Measurements from ENCODE around the gene GAPVD1. TPM values are rescaled to one million over a fixed set of nuclear protein-coding genes. Genes with fewer than 3 reads are reported as not detected.

GAPVD1 gene
- total and polyA plus RNA-seq, 2 of the 13 experiments (the other 11 are each of a cell fraction or from before 2014, with no cell fraction given): 11.1 to 33.2 TPM

GRCh38 chr9:125272697-125273096 is 11.1 kb downstream of the GAPVD1 start (continued):
- TF ChIP-seq ARID4A (CRISPR knock-in tag; IDR thresholded peaks at IDR 0.05; ENCODE audit: borderline replicate concordance): peak; percentile 58; the same call in 1 of the 2 replicates
- TF ChIP-seq MIER3 (CRISPR knock-in tag; IDR thresholded peaks at IDR 0.05; ENCODE audit: borderline replicate concordance): peak; percentile 77; the same call in 1 of the 2 replicates
- TF ChIP-seq CREM (IDR thresholded peaks at IDR 0.05): peak; percentile 78
- TF ChIP-seq CREM (CRISPR knock-in tag; IDR thresholded peaks at IDR 0.05): no peak
- TF ChIP-seq HINFP (CRISPR knock-in tag; IDR thresholded peaks at IDR 0.05; ENCODE audit: low read depth): no peak
- no peak for TF ChIP-seq AKAP8 (CRISPR knock-in tag; IDR thresholded peaks at IDR 0.05)
- no peak for TF ChIP-seq PHF8 (CRISPR knock-in tag; IDR thresholded peaks at IDR 0.05)
- no peak for TF ChIP-seq GABPA (IDR thresholded peaks at IDR 0.05; ENCODE audit: low read depth, low read length)
- peak; percentile 35; the same call in 1 of the 2 replicates for TF ChIP-seq GABPA (CRISPR knock-in tag; IDR thresholded peaks at IDR 0.05; ENCODE audit: low read depth)
- TF ChIP-seq SMC3 (IDR thresholded peaks at IDR 0.05; ENCODE audit: low read length): no peak
- TF ChIP-seq PPARG (CRISPR knock-in tag; conservative IDR thresholded peaks at IDR 0.05): peak; percentile 50; the same call in 1 of the 2 replicates
- peak; percentile 84; the same call in 1 of the 2 replicates for TF ChIP-seq AHDC1 (CRISPR knock-in tag; IDR thresholded peaks at IDR 0.05; ENCODE audit: borderline replicate concordance)
- peak; percentile 67; the same call in 1 of the 2 replicates for TF ChIP-seq NFIC (IDR thresholded peaks at IDR 0.05; ENCODE audit: low read length)
- peak; percentile 74; the same call in 1 of the 2 replicates for TF ChIP-seq SMAD3 (CRISPR knock-in tag; IDR thresholded peaks at IDR 0.05)
- peak; percentile 62; the same call in 1 of the 2 replicates for TF ChIP-seq ZBTB20 (CRISPR knock-in tag; IDR thresholded peaks at IDR 0.05; ENCODE audit: borderline replicate concordance, low read depth)
- peak; percentile 43; the same call in 1 of the 2 replicates for TF ChIP-seq FOXP1 (IDR thresholded peaks at IDR 0.05)
- TF ChIP-seq FOXP1 (CRISPR knock-in tag; IDR thresholded peaks at IDR 0.05): peak; percentile 94
- TF ChIP-seq ZNF546 (CRISPR knock-in tag; conservative IDR thresholded peaks at IDR 0.05): no peak
- no peak for TF ChIP-seq SRF (IDR thresholded peaks at IDR 0.05; ENCODE audit: low read depth, low read length)
- peak; percentile 54; the same call in 1 of the 2 replicates for TF ChIP-seq ZNF264 (CRISPR knock-in tag; IDR thresholded peaks at IDR 0.05)
